ENCODE data around the gene GRID1. TPM values are rescaled to one million over a fixed set of nuclear protein-coding genes. Genes with fewer than 3 reads are reported as not detected.
A peak's percentile ranks its signal among the peaks of the same experiment; 100 is the strongest.

The GRID1 gene
- total RNA-seq, 1 donor = not detected

DNA sequence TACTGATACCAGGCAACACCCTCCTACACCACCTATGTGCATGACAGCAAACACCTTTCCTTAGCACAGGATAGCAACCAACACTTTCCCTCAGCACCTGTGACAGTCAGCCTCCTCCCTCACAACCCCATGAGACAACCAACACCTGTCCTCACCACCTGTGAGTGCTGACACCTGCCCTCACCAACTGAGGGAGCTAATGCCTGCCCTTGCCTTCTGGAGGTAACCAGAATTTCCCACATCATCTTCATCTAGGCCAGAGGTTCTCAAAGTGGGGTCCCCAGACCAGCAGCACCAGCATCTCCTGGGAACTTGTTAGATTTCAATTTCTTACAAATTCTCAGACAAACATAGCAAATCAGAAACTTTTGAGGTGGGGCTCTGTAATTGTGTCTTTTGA, 112.5 kb downstream of the GRID1 start:
- no peak overlapping the region for H3K4me3 ChIP-seq (ENCODE audit: low read depth, low read length)
- DNase-seq (ENCODE audit: low read depth) = no peak
- TF ChIP-seq CTCF (IDR thresholded peaks at IDR 0.05; ENCODE audit: insufficient read depth, low read length) = no peak

- H3K4me3 ChIP-seq (ENCODE audit: low read depth, low read length) = no peak overlapping the region
- DNase-seq (ENCODE audit: low read depth) = no peak
- TF ChIP-seq CTCF (IDR thresholded peaks at IDR 0.05; ENCODE audit: insufficient read depth, low read length) = no peak
Measured at GRCh38 chr10:86253091-86254072, 113.2 kb downstream of the GRID1 start.

DNA sequence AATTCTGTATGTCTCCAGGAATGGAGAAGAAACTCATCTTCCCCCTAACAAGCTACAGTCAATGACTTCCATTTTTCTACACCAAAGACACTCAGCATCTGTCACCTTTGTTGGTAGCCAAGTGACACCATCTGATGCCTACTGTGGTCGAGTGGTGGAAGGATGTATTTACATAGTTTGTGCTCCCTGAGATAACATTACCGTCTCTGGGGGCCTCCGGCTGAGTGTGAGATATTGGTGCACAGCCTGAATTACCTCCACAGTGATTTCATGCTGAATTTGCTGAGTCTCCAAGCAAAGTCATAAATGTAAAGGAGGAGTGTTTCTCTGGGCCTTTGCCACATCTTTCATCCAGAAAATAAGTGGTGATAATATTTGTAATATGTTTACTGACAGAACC, 114.0 kb downstream of the GRID1 start:
- DNase-seq (ENCODE audit: low read depth) = no peak
- H3K4me3 ChIP-seq (ENCODE audit: low read depth, low read length) = no peak overlapping the region
- TF ChIP-seq CTCF (IDR thresholded peaks at IDR 0.05; ENCODE audit: insufficient read depth, low read length) = no peak

DNA sequence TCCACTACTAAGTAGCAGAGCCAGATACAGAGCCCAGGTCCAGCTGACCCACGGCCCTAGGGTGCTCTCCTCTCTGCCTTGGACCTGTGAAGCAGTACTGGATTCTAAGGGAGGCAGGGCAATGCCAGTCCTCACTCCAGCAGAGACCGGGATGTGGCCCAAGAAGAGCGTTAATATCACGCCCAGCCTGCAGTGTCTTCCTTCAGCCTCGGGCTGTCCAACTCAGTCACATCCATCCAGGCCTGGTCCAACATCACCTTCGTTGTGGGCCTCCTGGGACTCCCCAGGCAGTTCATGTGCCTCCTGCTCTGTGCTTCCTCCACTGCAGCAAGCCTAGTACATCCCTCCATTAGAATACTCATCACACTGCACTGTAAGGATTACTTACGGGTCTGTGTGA, 114.5 kb downstream of the GRID1 start:
- TF ChIP-seq CTCF (IDR thresholded peaks at IDR 0.05; ENCODE audit: insufficient read depth, low read length) = no peak
- DNase-seq (ENCODE audit: low read depth) = no peak
- H3K4me3 ChIP-seq (ENCODE audit: low read depth, low read length) = no peak overlapping the region

GRCh38 chr10:86251426-86251825, 115.2 kb downstream of the GRID1 start:
- TF ChIP-seq CTCF (IDR thresholded peaks at IDR 0.05; ENCODE audit: insufficient read depth, low read length) = no peak

DNA sequence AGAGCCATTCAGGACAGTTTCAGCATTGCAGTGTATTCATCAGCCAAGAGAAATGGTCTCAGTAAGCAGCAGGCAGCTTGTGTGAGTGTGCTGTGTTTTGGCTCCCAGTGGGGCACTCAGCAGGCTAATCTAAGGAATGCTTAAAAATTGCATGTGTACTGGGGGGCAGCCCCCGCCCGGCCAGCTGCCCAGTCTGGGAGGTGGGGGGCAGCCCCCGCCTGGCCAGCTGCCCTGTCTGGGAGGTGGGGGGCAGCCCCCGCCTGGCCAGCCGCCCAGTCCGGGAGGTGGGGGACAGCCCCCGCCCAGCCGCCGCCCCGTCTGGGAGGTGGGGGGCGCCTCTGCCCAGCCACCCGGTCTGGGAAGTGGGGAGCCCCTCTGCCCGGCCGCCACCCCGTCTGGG, 116.2 kb downstream of the GRID1 start:
- no peak for TF ChIP-seq CTCF (IDR thresholded peaks at IDR 0.05; ENCODE audit: insufficient read depth, low read length)
- DNase-seq (ENCODE audit: low read depth) = peak; percentile 1
- no peak overlapping the region for H3K4me3 ChIP-seq (ENCODE audit: low read depth, low read length)

More at GRCh38 chr10:86251426-86251825, 115.2 kb downstream of the GRID1 start:
- no peak for DNase-seq (ENCODE audit: low read depth)
- no peak overlapping the region for H3K4me3 ChIP-seq (ENCODE audit: low read depth, low read length)

Data from fibroblast of the aortic adventitia (primary cell).